GM10266 (cell line): ENCODE measurements around the gene PRR14.

Source experiments
- DNase-seq: peaks from one replicate; pipeline ENCODE4 v3.0.0; 2012; ENCODE audit errors: extremely low spot score
- TF ChIP-seq, protein P1 (sequence below): IDR thresholded peaks from 2 replicates; pipeline ENCODE4 v1.5.1; 2012; ENCODE audit warnings: mild to moderate bottlenecking, low read depth; ENCODE audit not compliant: control insufficient read depth, insufficient read depth; ENCODE audit errors: missing control alignments

Gene PRR14

DNA sequence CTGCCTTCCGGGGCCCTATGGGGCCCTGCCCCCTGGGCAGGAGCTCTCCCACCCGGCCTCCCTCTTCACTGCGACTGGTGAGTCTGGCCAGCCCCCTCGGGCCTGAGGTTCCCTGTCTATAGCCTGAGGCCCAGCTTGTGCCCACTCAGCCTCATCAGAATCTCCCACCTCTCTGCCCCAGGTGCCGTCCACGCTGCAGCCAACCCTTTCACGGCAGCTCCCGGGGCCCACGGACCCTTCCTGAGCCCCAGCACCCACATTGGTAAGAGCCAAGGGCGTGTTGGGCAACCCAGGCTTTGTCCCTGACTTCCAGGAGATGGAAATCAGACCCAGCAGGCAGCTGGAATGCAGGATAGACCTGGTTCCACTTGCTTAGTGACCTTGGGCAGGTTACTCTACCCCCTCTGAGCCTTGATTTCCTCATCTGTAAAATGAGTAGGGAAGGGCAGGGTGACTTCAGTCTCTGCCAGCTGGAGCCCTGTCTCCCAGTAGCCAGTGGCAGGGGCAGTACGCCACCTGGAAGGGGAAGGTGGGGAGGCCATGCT, 16.7 kb downstream of the PRR14 start:
- TF ChIP-seq, protein P1, sequence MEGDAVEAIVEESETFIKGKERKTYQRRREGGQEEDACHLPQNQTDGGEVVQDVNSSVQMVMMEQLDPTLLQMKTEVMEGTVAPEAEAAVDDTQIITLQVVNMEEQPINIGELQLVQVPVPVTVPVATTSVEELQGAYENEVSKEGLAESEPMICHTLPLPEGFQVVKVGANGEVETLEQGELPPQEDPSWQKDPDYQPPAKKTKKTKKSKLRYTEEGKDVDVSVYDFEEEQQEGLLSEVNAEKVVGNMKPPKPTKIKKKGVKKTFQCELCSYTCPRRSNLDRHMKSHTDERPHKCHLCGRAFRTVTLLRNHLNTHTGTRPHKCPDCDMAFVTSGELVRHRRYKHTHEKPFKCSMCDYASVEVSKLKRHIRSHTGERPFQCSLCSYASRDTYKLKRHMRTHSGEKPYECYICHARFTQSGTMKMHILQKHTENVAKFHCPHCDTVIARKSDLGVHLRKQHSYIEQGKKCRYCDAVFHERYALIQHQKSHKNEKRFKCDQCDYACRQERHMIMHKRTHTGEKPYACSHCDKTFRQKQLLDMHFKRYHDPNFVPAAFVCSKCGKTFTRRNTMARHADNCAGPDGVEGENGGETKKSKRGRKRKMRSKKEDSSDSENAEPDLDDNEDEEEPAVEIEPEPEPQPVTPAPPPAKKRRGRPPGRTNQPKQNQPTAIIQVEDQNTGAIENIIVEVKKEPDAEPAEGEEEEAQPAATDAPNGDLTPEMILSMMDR = no peak

DNA sequence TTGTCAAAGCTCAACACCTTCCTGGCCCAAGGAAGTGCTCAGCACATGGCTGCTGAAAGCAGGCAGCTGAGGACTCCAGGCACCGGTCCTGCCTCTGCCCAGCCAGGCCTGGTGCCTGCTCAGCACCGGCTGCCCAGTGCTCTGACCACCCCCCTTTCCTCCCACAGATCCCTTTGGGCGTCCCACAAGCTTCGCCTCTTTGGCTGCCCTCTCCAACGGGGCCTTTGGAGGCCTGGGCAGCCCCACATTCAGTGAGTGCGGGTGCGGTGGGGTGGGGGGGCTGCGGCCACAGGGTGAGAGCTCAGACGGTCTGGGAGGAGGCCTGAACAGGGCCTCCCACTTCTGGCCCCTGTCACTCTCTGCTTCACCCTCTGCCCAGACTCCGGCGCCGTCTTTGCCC, 17.6 kb downstream of the PRR14 start:
- DNase-seq = no peak
- TF ChIP-seq, protein P1 = no peak

More for the DNA sequence above, 16.7 kb downstream of the PRR14 start:
- DNase-seq = no peak

DNA sequence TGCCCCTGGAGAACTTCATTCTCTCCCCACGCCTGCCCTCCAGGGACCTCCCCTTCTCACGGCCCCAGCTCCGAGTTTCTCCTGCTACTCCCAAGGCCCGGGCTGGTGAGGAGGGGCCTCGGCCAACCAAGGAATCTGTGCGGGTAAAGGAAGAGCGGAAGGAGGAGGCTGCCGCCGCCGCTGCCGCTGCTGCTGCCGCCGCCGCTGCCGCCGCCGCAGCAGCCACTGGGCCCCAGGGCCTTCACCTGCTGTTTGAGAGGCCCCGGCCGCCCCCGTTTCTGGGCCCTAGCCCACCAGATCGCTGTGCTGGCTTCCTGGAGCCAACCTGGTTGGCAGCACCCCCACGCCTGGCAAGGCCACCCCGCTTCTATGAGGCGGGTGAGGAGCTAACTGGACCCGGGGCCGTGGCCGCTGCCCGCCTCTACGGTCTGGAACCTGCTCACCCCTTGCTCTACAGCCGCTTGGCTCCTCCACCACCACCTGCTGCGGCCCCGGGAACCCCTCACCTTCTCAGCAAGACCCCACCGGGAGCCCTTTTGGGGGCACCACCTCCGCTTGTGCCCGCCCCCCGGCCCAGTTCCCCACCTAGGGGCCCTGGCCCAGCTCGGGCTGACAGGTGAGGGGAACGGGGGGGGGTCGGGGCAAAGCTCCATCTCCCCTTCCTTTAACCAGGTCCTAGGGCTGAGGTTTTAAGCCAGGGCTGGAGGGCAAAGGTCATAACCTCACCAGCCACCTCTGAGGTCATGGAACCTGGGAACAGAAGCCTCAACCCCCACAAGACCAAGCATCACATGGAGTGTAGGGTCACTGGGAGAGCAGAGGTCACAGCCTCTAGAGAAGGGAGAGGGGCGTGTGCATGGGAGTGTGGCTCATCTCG, 18.5 kb downstream of the PRR14 start:
- TF ChIP-seq, protein P1 = no peak
- DNase-seq = no peak

DNA sequence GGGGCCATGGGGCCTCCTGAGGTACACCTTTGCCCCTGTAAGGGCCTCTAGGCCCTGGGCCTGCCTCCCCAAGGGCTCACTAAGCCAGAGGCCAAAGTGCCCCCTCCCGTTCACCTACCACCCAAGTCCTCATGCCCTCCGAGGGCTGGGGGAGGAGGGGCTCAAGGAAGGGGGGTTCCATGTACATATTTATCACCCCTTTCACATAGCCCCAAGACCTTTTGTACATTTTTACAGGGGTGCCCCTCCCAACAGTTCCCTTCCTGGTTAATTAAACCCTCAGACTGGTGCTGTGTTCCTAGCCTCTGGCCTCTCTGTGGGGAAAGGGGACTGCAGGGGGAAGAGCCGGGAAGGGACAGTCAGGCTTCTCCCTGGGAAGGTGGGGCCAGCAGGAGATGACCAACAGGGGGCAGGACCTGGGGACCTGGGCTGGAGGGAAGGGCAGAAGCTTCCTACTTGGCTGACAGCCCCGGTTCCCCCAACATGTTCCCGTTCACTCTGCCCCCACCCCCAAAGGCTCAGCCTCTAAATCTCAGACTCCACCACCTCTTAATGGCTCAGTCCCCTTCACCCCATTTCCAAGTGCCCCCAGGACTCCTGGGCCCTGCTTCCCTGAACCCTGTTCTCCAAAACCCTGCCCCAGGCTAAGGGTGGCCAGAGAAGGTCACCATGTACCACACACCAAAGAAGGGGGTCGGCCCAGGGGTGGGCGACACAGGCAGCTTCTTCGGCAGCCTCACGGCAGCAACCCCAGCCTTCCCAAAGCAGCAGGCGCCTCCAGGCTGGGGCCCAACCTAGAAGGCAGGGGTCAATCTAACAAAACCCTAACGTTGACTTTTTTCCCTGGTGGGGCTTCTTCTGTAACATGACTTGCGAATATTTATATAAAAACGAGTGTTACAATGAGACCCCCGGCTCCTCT, 19.4 kb downstream of the PRR14 start:
- TF ChIP-seq, protein P1 = no peak

DNA sequence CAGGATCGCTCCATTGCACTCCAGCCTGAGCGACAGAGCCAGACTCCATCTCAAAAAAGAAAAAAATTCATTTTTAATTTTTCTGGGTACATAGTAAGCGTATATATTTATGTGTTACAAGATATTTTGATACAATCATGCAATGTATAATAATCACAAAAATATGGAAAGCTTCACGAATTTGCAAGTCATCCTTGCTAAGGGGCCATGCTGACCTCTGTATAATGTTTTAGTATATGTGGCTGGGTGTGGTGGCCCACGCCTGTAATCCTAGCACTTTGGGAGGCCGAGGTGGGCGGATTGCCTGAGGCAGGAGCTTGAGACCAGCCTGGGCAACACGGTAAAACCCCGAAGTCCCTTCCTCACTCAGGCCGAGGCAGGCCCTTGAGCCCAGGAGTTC, 24.4 kb downstream of the PRR14 start:
- TF ChIP-seq, protein P1 = no peak

More for the DNA sequence above, 19.4 kb downstream of the PRR14 start:
- DNase-seq = no peak

DNA sequence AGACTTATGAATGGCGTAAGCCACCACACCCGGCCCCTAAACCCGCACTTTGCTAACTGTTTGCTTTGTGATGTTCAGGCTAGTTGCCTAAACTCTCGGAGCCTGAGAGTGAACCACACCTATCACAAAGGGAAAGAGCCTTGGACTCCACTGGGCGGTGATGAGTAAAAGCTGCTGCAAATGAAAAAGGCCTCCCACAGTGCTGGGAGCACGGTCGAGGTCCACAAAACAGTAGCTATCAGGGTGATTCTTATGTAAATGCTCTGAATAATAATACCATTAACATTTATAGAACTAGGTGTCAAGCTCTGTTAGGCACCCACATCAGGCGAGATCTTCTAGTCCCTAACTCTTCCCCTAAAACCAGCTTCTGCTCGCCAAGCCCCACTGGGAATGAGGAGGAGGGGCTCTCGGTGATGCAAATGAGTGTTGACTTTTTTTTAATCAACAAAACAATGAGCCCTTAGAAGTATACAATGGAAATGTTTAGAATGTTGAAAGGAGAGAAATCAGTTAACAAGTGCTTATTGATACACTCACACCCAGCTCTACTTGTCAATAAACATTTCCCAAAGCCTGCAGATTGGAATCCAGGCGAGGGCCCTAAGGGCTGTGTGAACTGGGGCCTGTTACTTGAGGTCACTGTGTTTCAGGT, 27.3 kb downstream of the PRR14 start:
- TF ChIP-seq, protein P1 = no peak
- no peak for DNase-seq

More for the DNA sequence above, 24.4 kb downstream of the PRR14 start:
- no peak for DNase-seq
